HG03521 (cell line): ENCODE data around the gene SLC49A4.

Experiments used
- ATAC-seq: cut with Tn5 transposase; IDR thresholded peaks from one replicate; pipeline ENCODE4 v1.9.1; 2021; ENCODE audit warnings: mild to moderate bottlenecking, moderate library complexity; ENCODE audit not compliant: unreplicated experiment

SLC49A4 gene

GRCh38 chr3:122898298-122898697 is 103.4 kb downstream of the SLC49A4 start:
- no peak for ATAC-seq

GRCh38 chr3:122902326-122902725 is 107.5 kb downstream of the SLC49A4 start:
- ATAC-seq = no peak

- ATAC-seq = no peak
Measured at GRCh38 chr3:122903171-122903570, 108.3 kb downstream of the SLC49A4 start.

- ATAC-seq = no peak
Measured at GRCh38 chr3:122907471-122907870, 112.6 kb downstream of the SLC49A4 start.

- no peak for ATAC-seq
Measured at GRCh38 chr3:122908251-122908650, 113.4 kb downstream of the SLC49A4 start.

GRCh38 chr3:122911901-122912300 is 117.0 kb downstream of the SLC49A4 start:
- no peak for ATAC-seq

GRCh38 chr3:122912772-122913538 is 118.1 kb downstream of the SLC49A4 start:
- no peak for ATAC-seq

GRCh38 chr3:122913539-122914100 is 118.8 kb downstream of the SLC49A4 start:
- no peak for ATAC-seq

GRCh38 chr3:122915300-122916055 is 120.6 kb downstream of the SLC49A4 start:
- ATAC-seq = no peak

GRCh38 chr3:122916084-122916483 is 121.2 kb downstream of the SLC49A4 start:
- ATAC-seq = no peak

GRCh38 chr3:122916580-122916979 is 121.7 kb downstream of the SLC49A4 start:
- ATAC-seq = no peak

GRCh38 chr3:122917412-122917811 is 122.5 kb downstream of the SLC49A4 start:
- ATAC-seq = no peak

GRCh38 chr3:122918576-122919290 is 123.9 kb downstream of the SLC49A4 start:
- no peak for ATAC-seq

GRCh38 chr3:122919291-122919610 is 124.4 kb downstream of the SLC49A4 start:
- ATAC-seq = no peak

- ATAC-seq = no peak
Measured at GRCh38 chr3:122920986-122921385, 126.1 kb downstream of the SLC49A4 start.

GRCh38 chr3:122921791-122922651 is 127.2 kb downstream of the SLC49A4 start:
- ATAC-seq = no peak

- no peak for ATAC-seq
Measured at GRCh38 chr3:122923611-122924010, 128.7 kb downstream of the SLC49A4 start.

GRCh38 chr3:122924056-122924455 is 129.2 kb downstream of the SLC49A4 start:
- no peak for ATAC-seq

- no peak for ATAC-seq
Measured at GRCh38 chr3:122925756-122926155, 130.9 kb downstream of the SLC49A4 start.

GRCh38 chr3:122926322-122926721 is 131.5 kb downstream of the SLC49A4 start:
- no peak for ATAC-seq
